H9 (cell line): ENCODE data around the gene FRAS1. TPM values are rescaled to one million over a fixed set of nuclear protein-coding genes. Genes with fewer than 3 reads are reported as not detected.

Experiments
- DNase-seq: peaks from one replicate; pipeline ENCODE4 v3.0.0-alpha.2; 2017
- H2AFZ ChIP-seq: one replicate; pipeline ENCODE4 v1.6.1; 2013; ENCODE audit warnings: mild to moderate bottlenecking, low read length, control low read depth, moderate library complexity
- H2AK5ac ChIP-seq: 2 replicates; pipeline ENCODE4 v1.6.1; 2013; ENCODE audit warnings: low read length, control low read depth, mixed read lengths; ENCODE audit not compliant: insufficient read length
- H2BK120ac ChIP-seq: one replicate; pipeline ENCODE4 v1.6.1; 2013; ENCODE audit warnings: low read depth, mild to moderate bottlenecking, low read length, control low read depth, inconsistent platforms; ENCODE audit not compliant: poor library complexity, severe bottlenecking
- H2BK12ac ChIP-seq: 2 replicates; pipeline ENCODE4 v1.6.1; 2013; ENCODE audit warnings: low read length, control low read depth, mixed read lengths, low read depth; ENCODE audit not compliant: insufficient read length
- H2BK15ac ChIP-seq: 2 replicates; pipeline ENCODE4 v1.6.1; 2013; ENCODE audit warnings: low read depth, low read length, control low read depth
- H2BK20ac ChIP-seq: one replicate; pipeline ENCODE4 v1.6.1; 2013; ENCODE audit warnings: low read depth, mild to moderate bottlenecking, low read length, control low read depth, inconsistent platforms; ENCODE audit not compliant: poor library complexity, severe bottlenecking
- H2BK5ac ChIP-seq: 2 replicates; pipeline ENCODE4 v1.6.1; 2013; ENCODE audit warnings: low read length, control low read depth, mixed read lengths; ENCODE audit not compliant: insufficient read length
- H3K14ac ChIP-seq: 2 replicates; pipeline ENCODE4 v1.6.1; 2013; ENCODE audit warnings: low read length, control low read depth; ENCODE audit not compliant: insufficient read depth
- H3K18ac ChIP-seq: 2 replicates; pipeline ENCODE4 v1.6.1; 2013; ENCODE audit warnings: low read depth, mild to moderate bottlenecking, mixed read lengths, low read length, control low read depth; ENCODE audit not compliant: insufficient read length
- H3K23ac ChIP-seq: 2 replicates; pipeline ENCODE4 v1.6.1; 2013; ENCODE audit warnings: low read length, control low read depth, mixed read lengths, low read depth; ENCODE audit not compliant: insufficient read length
- H3K23me2 ChIP-seq: 2 replicates; pipeline ENCODE4 v1.6.1; 2013; ENCODE audit warnings: low read depth, mild to moderate bottlenecking, mixed read lengths, low read length, control low read depth; ENCODE audit not compliant: insufficient read length, poor library complexity, severe bottlenecking
- H3K27ac ChIP-seq: 2 replicates; pipeline ENCODE4 v1.5.1; 2013; ENCODE audit warnings: low read length, control low read depth, mixed read lengths, low read depth; ENCODE audit not compliant: insufficient read length
- H3K27me3 ChIP-seq: 2 replicates; pipeline ENCODE4 v1.6.1; 2013; ENCODE audit warnings: low read length, control low read depth, inconsistent platforms; ENCODE audit not compliant: insufficient read depth
- H3K4ac ChIP-seq: 2 replicates; pipeline ENCODE4 v1.6.1; 2013; ENCODE audit warnings: low read depth, mild to moderate bottlenecking, control low read depth, inconsistent platforms, low read length, moderate library complexity
- H3K4me1 ChIP-seq: 2 replicates; pipeline ENCODE4 v1.6.1; 2013; ENCODE audit warnings: low read length, control low read depth, inconsistent platforms; ENCODE audit not compliant: insufficient read depth
- H3K4me2 ChIP-seq: 2 replicates; pipeline ENCODE4 v1.6.1; 2013; ENCODE audit warnings: low read length, control low read depth, mixed read lengths; ENCODE audit not compliant: insufficient read length, insufficient read depth
- H3K56ac ChIP-seq: 2 replicates; pipeline ENCODE4 v1.6.1; 2013; ENCODE audit warnings: low read depth, mild to moderate bottlenecking, mixed read lengths, low read length, control low read depth; ENCODE audit not compliant: insufficient read length
- H3K79me1 ChIP-seq: 2 replicates; pipeline ENCODE4 v1.6.1; 2013; ENCODE audit warnings: low read depth, mild to moderate bottlenecking, moderate library complexity, low read length, control low read depth, inconsistent platforms; ENCODE audit not compliant: insufficient read depth, poor library complexity, severe bottlenecking
- H3K79me2 ChIP-seq: 2 replicates; pipeline ENCODE4 v1.6.1; 2013; ENCODE audit warnings: low read length, control low read depth, inconsistent platforms; ENCODE audit not compliant: insufficient read depth
- H3K9ac ChIP-seq: 2 replicates; pipeline ENCODE4 v1.6.1; 2013; ENCODE audit warnings: low read length, control low read depth, mixed read lengths; ENCODE audit not compliant: insufficient read length; ENCODE audit errors: extremely low read depth
- H3K9me3 ChIP-seq: one replicate; pipeline ENCODE4 v1.6.1; 2013; ENCODE audit warnings: low read depth, low read length, inconsistent platforms; ENCODE audit not compliant: control insufficient read depth
- H3T11ph ChIP-seq: one replicate; pipeline ENCODE4 v1.6.1; 2013; ENCODE audit warnings: mild to moderate bottlenecking, low read length, control low read depth, inconsistent platforms
- H4K20me1 ChIP-seq: one replicate; pipeline ENCODE4 v1.6.1; 2013; ENCODE audit not compliant: control insufficient read depth, insufficient read length, insufficient read depth
- H4K5ac ChIP-seq: 2 replicates; pipeline ENCODE4 v1.6.1; 2013; ENCODE audit warnings: low read depth, mild to moderate bottlenecking, mixed read lengths, low read length, control low read depth; ENCODE audit not compliant: insufficient read length
- H4K8ac ChIP-seq: replicated peaks from 2 replicates; pipeline ENCODE4 v1.6.1; 2013; ENCODE audit warnings: low read length, control low read depth, mixed read lengths, low read depth; ENCODE audit not compliant: insufficient read length
- H4K91ac ChIP-seq: 2 replicates; pipeline ENCODE4 v1.6.1; 2013; ENCODE audit warnings: low read depth, mild to moderate bottlenecking, moderate library complexity, mixed read lengths, low read length, control low read depth; ENCODE audit not compliant: insufficient read length
- H3K27ac Mint-ChIP-seq, 3 experiments: 2 replicates in 2 of 3; 3 replicates in 1 of 3; pipeline ENCODE4 v1.8.0; 2020 to 2021; ENCODE audit warnings: mixed read lengths in 3 of 3, mild to moderate bottlenecking in 1 of 3, moderate library complexity in 1 of 3
- H3K27me3 Mint-ChIP-seq: 2 replicates; pipeline ENCODE4 v1.8.0; 2021; ENCODE audit warnings: low read depth, mild to moderate bottlenecking, moderate library complexity, mixed read lengths
- H3K36me3 Mint-ChIP-seq, 3 experiments: 2 replicates in 2 of 3; 3 replicates in 1 of 3; pipeline ENCODE4 v1.8.0; 2020 to 2021; ENCODE audit warnings: low read depth in 3 of 3, mixed read lengths in 3 of 3; ENCODE audit not compliant: insufficient read depth in 1 of 3
- H3K4me1 Mint-ChIP-seq, 2 experiments: 2 replicates each; pipeline ENCODE4 v1.8.0; 2020; ENCODE audit warnings: mixed read lengths in 2 of 2
- H3K4me3 Mint-ChIP-seq, 2 experiments: 2 replicates in 1 of 2; 3 replicates in 1 of 2; pipeline ENCODE4 v1.8.0; 2020 to 2021; ENCODE audit warnings: mild to moderate bottlenecking in 2 of 2, mixed read lengths in 2 of 2, moderate library complexity in 1 of 2
- H3K9me3 Mint-ChIP-seq, 2 experiments: 2 replicates in 1 of 2; 3 replicates in 1 of 2; pipeline ENCODE4 v1.8.0; 2020; ENCODE audit warnings: mild to moderate bottlenecking in 2 of 2, mixed read lengths in 2 of 2, moderate library complexity in 1 of 2
- CTCF ChIP-seq: fragments of 200-600 bp; sonication (generic); conservative IDR thresholded peaks from 3 replicates; pipeline ENCODE4 v1.8.0; 2021; ENCODE audit warnings: antibody characterized with exemption, mild to moderate bottlenecking
- WGBS: extraction: QIAGEN DNeasy Blood & Tissue Kit; methylation state at CpG from one replicate; pipeline ENCODE4 v1.1.7; 2013; ENCODE audit warnings: missing lambda C conversion rate, low lambda C conversion rate, mixed read lengths; ENCODE audit not compliant: insufficient read length; ENCODE audit errors: extremely low coverage; 5-methylcytosine and 5-hydroxymethylcytosine counted together
- total RNA-seq: library from RNA; stranded (reverse); gene quantifications from 2 replicates; pipeline ENCODE4 v1.2.1, GENCODE V29; 2021

The FRAS1 gene
- total RNA-seq, 1 experiment from 2014 or later = 58.5 TPM

GRCh38 chr4:78483811-78484210, 426.7 kb downstream of the FRAS1 start:
- H3K4me3 Mint-ChIP-seq = no peak overlapping the region
- Histone ChIP-seq H3K4me2 (no peak overlapping the region), H3K79me2 (no peaks in the 10 kb centered on the region), H2BK120ac (no peak overlapping the region), H4K8ac (no peak overlapping the region), H3K9ac (no peak overlapping the region), H3K4me1 (no peaks in the 10 kb centered on the region), H3K14ac (no peak overlapping the region), H3K4ac (no peak overlapping the region), H4K20me1 (no peaks in the 10 kb centered on the region), H3K18ac (no peak overlapping the region), H2AK5ac (no peak overlapping the region), H4K91ac (no peak overlapping the region), H3K79me1 (no peaks in the 10 kb centered on the region), H2BK5ac (no peak overlapping the region), H2BK12ac (no peak overlapping the region), H3K23ac (no peak overlapping the region), H3K27me3 (no peaks in the 10 kb centered on the region), H4K5ac (no peak overlapping the region), H3K56ac (no peak overlapping the region), H2AFZ (no peak overlapping the region), H3K27ac (no peak overlapping the region), H2BK15ac (no peak overlapping the region), H2BK20ac (no peak overlapping the region), H3K23me2 (no peaks in the 10 kb centered on the region), H3T11ph (no peak overlapping the region), H3K9me3 (no peaks in the 10 kb centered on the region)
- DNase-seq = no peak
- H3K36me3 Mint-ChIP-seq = peaks cover 11 to 41% (median 31%) of the 10 kb centered on the region in 3 experiments
- no peaks in the 10 kb centered on the region for H3K9me3 Mint-ChIP-seq
- WGBS = no CpG with 5 or more reads among the region's 2 CpGs
- no peaks in the 10 kb centered on the region for H3K4me1 Mint-ChIP-seq
- no peak overlapping the region for H3K27ac Mint-ChIP-seq
- no peaks in the 10 kb centered on the region for H3K27me3 Mint-ChIP-seq
- TF ChIP-seq CTCF = no peak
